ENCODE measurements around the gene HIF1A. TPM values are rescaled to one million over a fixed set of nuclear protein-coding genes. Genes with fewer than 3 reads are reported as not detected.
A peak's percentile ranks its signal among the peaks of the same experiment; 100 is the strongest.

The HIF1A gene
- polyA plus RNA-seq, 1 experiment = 85.5 TPM

GRCh38 chr14:61761557-61761956, 66.2 kb downstream of the HIF1A start:
- CTCF ChIA-PET = interaction anchor here (0.7 to 1.6 kb wide), 7 partner anchors 8 to 1758 kb away, joined by 3 to 4 read pairs (median 3); no protein-coding TSS in a partner anchor
- DNase-seq (ENCODE audit: low read depth) = no peak
- no peaks in the 10 kb centered on the region for H3K27me3 ChIP-seq (ENCODE audit: control insufficient read depth, insufficient read depth, low read length)
- no peaks in the 10 kb centered on the region for H3K36me3 ChIP-seq (ENCODE audit: control insufficient read depth, insufficient read depth, low read length)
- POLR2A ChIA-PET = interaction anchor here (1.0 to 1.4 kb wide), 2 partner anchors 9 to 12 kb away, joined by 3 to 4 read pairs; no protein-coding TSS in a partner anchor
- peak overlapping the region; percentile 60 for H3K4me3 ChIP-seq (ENCODE audit: low read depth, low read length)
- TF ChIP-seq CTCF (IDR thresholded peaks at IDR 0.05; ENCODE audit: insufficient read depth, low read depth, low read length) = no peak

- H3K27me3 ChIP-seq (ENCODE audit: control insufficient read depth, insufficient read depth, low read length) = no peaks in the 10 kb centered on the region
- TF ChIP-seq CTCF (IDR thresholded peaks at IDR 0.05; ENCODE audit: insufficient read depth, low read depth, low read length) = no peak
- peak within 1 kb of the TSS; percentile 60 for H3K4me3 ChIP-seq (ENCODE audit: low read depth, low read length)
- ChIA-PET CTCF (interaction anchor here (0.9 to 1.6 kb wide), 6 partner anchors 9 to 1757 kb away, joined by 3 to 4 read pairs (median 3); no protein-coding TSS in a partner anchor), POLR2A (interaction anchor here (1.0 to 1.4 kb wide), 2 partner anchors 9 to 13 kb away, joined by 3 to 4 read pairs; no protein-coding TSS in a partner anchor)
- no peaks in the 10 kb centered on the region for H3K36me3 ChIP-seq (ENCODE audit: control insufficient read depth, insufficient read depth, low read length)
- peak; percentile 86 for DNase-seq (ENCODE audit: low read depth)
Measured at GRCh38 chr14:61761959-61762786, 66.9 kb downstream of the HIF1A start, which contains the start of gene SNAPC1. SNAPC1 (plus strand) TSS chr14:61762420; CDS start chr14:61762461, 41 bp downstream.

- ChIA-PET POLR2A (interaction anchor here (0.5 to 1.3 kb wide), 3 partner anchors 15 to 33 kb away, joined by 3 to 4 read pairs (median 3); no protein-coding TSS in a partner anchor), CTCF (interaction anchor here (0.9 kb wide), 1 partner anchor 8 kb away, joined by 3 read pairs; no protein-coding TSS in a partner anchor)
- Histone ChIP-seq H3K36me3 (ENCODE audit: control insufficient read depth, insufficient read depth, low read length) (peaks cover 1% of the 10 kb centered on the region; the same call in 1 of the 2 replicates), H3K27me3 (ENCODE audit: control insufficient read depth, insufficient read depth, low read length) (no peaks in the 10 kb centered on the region), H3K4me3 (ENCODE audit: low read depth, low read length) (peak overlapping the region; percentile 60)
- no peak for TF ChIP-seq CTCF (IDR thresholded peaks at IDR 0.05; ENCODE audit: insufficient read depth, low read depth, low read length)
- no peak for DNase-seq (ENCODE audit: low read depth)
Measured at GRCh38 chr14:61764342-61765122, 69.2 kb downstream of the HIF1A start.

GRCh38 chr14:61765225-61765943, 70.1 kb downstream of the HIF1A start:
- CTCF ChIA-PET = interaction anchor here (0.9 kb wide), 1 partner anchor 9 kb away, joined by 3 read pairs; no protein-coding TSS in a partner anchor
- no peak for TF ChIP-seq CTCF (IDR thresholded peaks at IDR 0.05; ENCODE audit: insufficient read depth, low read depth, low read length)
- DNase-seq (ENCODE audit: low read depth) = no peak
- Histone ChIP-seq H3K27me3 (ENCODE audit: control insufficient read depth, insufficient read depth, low read length) (no peaks in the 10 kb centered on the region), H3K4me3 (ENCODE audit: low read depth, low read length) (no peak overlapping the region), H3K36me3 (ENCODE audit: control insufficient read depth, insufficient read depth, low read length) (peaks cover 3% of the 10 kb centered on the region)
- POLR2A ChIA-PET = interaction anchor here (0.6 kb wide), 1 partner anchor 32 kb away, joined by 3 read pairs; no protein-coding TSS in a partner anchor

All from BJ (cell line).